Measurements from ENCODE around the gene XRN1.
"Not testable (repeated sequence)": the region's sequence is repeated elsewhere in the genome, so short reads cannot be mapped to it uniquely, and the experiment has no call there.

XRN1 gene

DNA sequence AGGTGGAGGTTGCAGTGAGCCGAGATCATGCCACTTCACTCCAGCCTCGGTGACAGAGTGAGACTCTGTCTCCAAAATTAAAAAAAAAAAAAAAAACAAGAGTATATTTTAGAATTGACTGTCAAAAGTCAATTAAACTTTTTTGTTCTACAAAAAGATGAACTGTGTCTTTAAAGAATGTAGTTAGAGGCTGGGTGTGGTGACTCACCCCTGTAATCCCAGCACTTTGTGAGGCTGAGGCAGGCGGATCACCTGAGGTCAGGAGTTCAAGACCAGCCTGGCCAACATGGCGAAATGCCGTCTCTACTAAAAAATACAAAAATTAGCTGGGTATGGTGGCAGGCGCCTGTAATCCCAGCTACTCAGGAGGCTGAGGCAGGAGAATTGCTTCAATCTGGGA lies 78.3 kb downstream of the XRN1 start:
- not testable (repeated sequence) for DNase-seq; H3K9ac ChIP-seq (ENCODE audit: low read length); H3K18ac ChIP-seq (ENCODE audit: low read length); H2BK12ac ChIP-seq (ENCODE audit: low read length); H3K4me1 ChIP-seq (ENCODE audit: control insufficient read depth in 1 of 2, insufficient read depth in 2 of 2, low read length in 2 of 2); H2BK120ac ChIP-seq (ENCODE audit: insufficient read depth, low read length, poor library complexity); H4K12ac ChIP-seq (ENCODE audit: low read depth, low read length); H3K79me1 ChIP-seq (ENCODE audit: low read length); H3K79me2 ChIP-seq (ENCODE audit: control insufficient read depth, insufficient read depth, low read length, poor library complexity); H3K14ac ChIP-seq (ENCODE audit: low read length); H3K4ac ChIP-seq (ENCODE audit: low read depth, low read length); H3K27ac ChIP-seq (ENCODE audit: low read depth, low read length); H3K36me3 ChIP-seq (ENCODE audit: control insufficient read depth in 1 of 2, insufficient read depth in 2 of 2, low read length in 2 of 2); H4K91ac ChIP-seq (ENCODE audit: low read depth, low read length); H3K9me3 ChIP-seq (ENCODE audit: insufficient read depth, low read depth, low read length); H3K4me2 ChIP-seq (ENCODE audit: low read length); H2BK5ac ChIP-seq (ENCODE audit: low read depth, low read length, poor library complexity); H3K27me3 ChIP-seq (ENCODE audit: insufficient read depth, low read length); H2AFZ ChIP-seq (ENCODE audit: insufficient read depth, low read length, poor library complexity); H2AK5ac ChIP-seq (ENCODE audit: low read length); H3K4me3 ChIP-seq (ENCODE audit: low read depth, low read length); H4K8ac ChIP-seq (ENCODE audit: low read depth, low read length); H3K23ac ChIP-seq (ENCODE audit: low read length)
- WGBS (ENCODE audit: extremely low coverage, insufficient coverage, insufficient read length) = no CpG with 5 or more reads among the region's 6 CpGs

- H2BK12ac ChIP-seq (ENCODE audit: low read length) = no peak overlapping the region
- H3K4me3 ChIP-seq (ENCODE audit: low read depth, low read length) = no peak overlapping the region
- H2BK5ac ChIP-seq (ENCODE audit: low read depth, low read length, poor library complexity) = no peak overlapping the region
- no peaks in the 10 kb centered on the region for H3K79me1 ChIP-seq (ENCODE audit: low read length)
- no peak overlapping the region for H3K14ac ChIP-seq (ENCODE audit: low read length)
- DNase-seq = peak in 1 of 2 donors; percentile 34
- H3K27ac ChIP-seq (ENCODE audit: low read depth, low read length) = no peak overlapping the region
- H2AK5ac ChIP-seq (ENCODE audit: low read length) = no peak overlapping the region
- H3K4ac ChIP-seq (ENCODE audit: low read depth, low read length) = no peak overlapping the region
- H3K18ac ChIP-seq (ENCODE audit: low read length) = no peak overlapping the region
- H4K91ac ChIP-seq (ENCODE audit: low read depth, low read length) = no peak overlapping the region
- H3K4me2 ChIP-seq (ENCODE audit: low read length) = no peak overlapping the region
- no peak overlapping the region for H4K12ac ChIP-seq (ENCODE audit: low read depth, low read length)
- no CpG with 5 or more reads among the region's 1 CpG for WGBS (ENCODE audit: extremely low coverage, insufficient coverage, insufficient read length)
- H3K23ac ChIP-seq (ENCODE audit: low read length) = no peak overlapping the region
- H3K27me3 ChIP-seq (ENCODE audit: insufficient read depth, low read length) = no peaks in the 10 kb centered on the region
- no peaks in the 10 kb centered on the region for H3K79me2 ChIP-seq (ENCODE audit: control insufficient read depth, insufficient read depth, low read length, poor library complexity)
- no peak overlapping the region for H2BK120ac ChIP-seq (ENCODE audit: insufficient read depth, low read length, poor library complexity)
- peaks cover 3 to 5% of the 10 kb centered on the region in 2 experiments for H3K36me3 ChIP-seq (ENCODE audit: control insufficient read depth in 1 of 2, insufficient read depth in 2 of 2, low read length in 2 of 2)
- no peak overlapping the region for H3K9ac ChIP-seq (ENCODE audit: low read length)
- H4K8ac ChIP-seq (ENCODE audit: low read depth, low read length) = no peak overlapping the region
- no peaks in the 10 kb centered on the region for H3K4me1 ChIP-seq (ENCODE audit: control insufficient read depth in 1 of 2, insufficient read depth in 2 of 2, low read length in 2 of 2)
- no peak overlapping the region for H2AFZ ChIP-seq (ENCODE audit: insufficient read depth, low read length, poor library complexity)
- no peaks in the 10 kb centered on the region for H3K9me3 ChIP-seq (ENCODE audit: insufficient read depth, low read depth, low read length)
These were observed 81.4 kb downstream of the XRN1 start for GRCh38 chr3:142366434-142366833.

DNA sequence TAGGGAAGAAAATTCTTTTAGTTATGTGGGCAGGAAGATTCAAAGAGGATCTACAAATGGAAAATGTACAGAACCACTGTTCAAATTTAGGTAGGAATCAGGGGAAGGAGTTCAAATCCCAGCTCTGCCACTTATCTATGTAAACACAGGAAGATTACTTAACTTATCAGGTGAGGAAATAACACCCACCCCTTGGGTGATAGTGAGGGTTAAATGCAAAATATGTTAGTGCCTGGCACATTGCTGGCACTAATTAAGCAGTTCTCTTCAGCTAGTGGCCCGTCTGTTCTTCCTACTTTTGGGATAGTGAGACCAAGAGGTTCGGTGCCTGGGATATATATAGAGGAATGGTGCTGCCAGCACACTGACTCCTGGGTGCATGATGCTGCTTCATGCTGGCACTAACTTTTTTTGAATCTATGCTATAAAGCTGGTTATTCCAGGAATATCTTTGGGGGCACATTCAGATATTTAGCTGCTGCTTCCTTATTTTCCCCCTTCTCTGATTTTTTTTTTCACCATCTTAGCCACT lies 83.8 kb downstream of the XRN1 start:
- Histone ChIP-seq H3K9ac (ENCODE audit: low read length) (no peak overlapping the region), H3K36me3 (ENCODE audit: control insufficient read depth in 1 of 2, insufficient read depth in 2 of 2, low read length in 2 of 2) (peaks cover 3% of the 10 kb centered on the region in 2 experiments), H4K8ac (ENCODE audit: low read depth, low read length) (no peak overlapping the region), H2AK5ac (ENCODE audit: low read length) (no peak overlapping the region), H3K4me3 (ENCODE audit: low read depth, low read length) (no peak overlapping the region), H3K79me1 (ENCODE audit: low read length) (no peaks in the 10 kb centered on the region), H4K91ac (ENCODE audit: low read depth, low read length) (no peak overlapping the region), H2BK12ac (ENCODE audit: low read length) (no peak overlapping the region), H3K14ac (ENCODE audit: low read length) (no peak overlapping the region), H3K4ac (ENCODE audit: low read depth, low read length) (no peak overlapping the region), H2BK5ac (ENCODE audit: low read depth, low read length, poor library complexity) (no peak overlapping the region), H4K12ac (ENCODE audit: low read depth, low read length) (no peak overlapping the region), H2AFZ (ENCODE audit: insufficient read depth, low read length, poor library complexity) (no peak overlapping the region), H3K27me3 (ENCODE audit: insufficient read depth, low read length) (no peaks in the 10 kb centered on the region), H3K27ac (ENCODE audit: low read depth, low read length) (no peak overlapping the region), H2BK120ac (ENCODE audit: insufficient read depth, low read length, poor library complexity) (no peak overlapping the region), H3K4me2 (ENCODE audit: low read length) (no peak overlapping the region), H3K9me3 (ENCODE audit: insufficient read depth, low read depth, low read length) (no peaks in the 10 kb centered on the region), H3K4me1 (ENCODE audit: control insufficient read depth in 1 of 2, insufficient read depth in 2 of 2, low read length in 2 of 2) (no peaks in the 10 kb centered on the region), H3K23ac (ENCODE audit: low read length) (no peak overlapping the region), H3K79me2 (ENCODE audit: control insufficient read depth, insufficient read depth, low read length, poor library complexity) (no peaks in the 10 kb centered on the region), H3K18ac (ENCODE audit: low read length) (no peak overlapping the region)
- no CpG with 5 or more reads among the region's 2 CpGs for WGBS (ENCODE audit: extremely low coverage, insufficient coverage, insufficient read length)
- DNase-seq = no peak

GRCh38 chr3:142363433-142363832 lies 84.4 kb downstream of the XRN1 start:
- not testable (repeated sequence) for H4K91ac ChIP-seq (ENCODE audit: low read depth, low read length); H2BK5ac ChIP-seq (ENCODE audit: low read depth, low read length, poor library complexity); H3K4me3 ChIP-seq (ENCODE audit: low read depth, low read length); H3K79me2 ChIP-seq (ENCODE audit: control insufficient read depth, insufficient read depth, low read length, poor library complexity); H2BK12ac ChIP-seq (ENCODE audit: low read length); H3K18ac ChIP-seq (ENCODE audit: low read length); H3K14ac ChIP-seq (ENCODE audit: low read length); DNase-seq; H4K8ac ChIP-seq (ENCODE audit: low read depth, low read length); H2AFZ ChIP-seq (ENCODE audit: insufficient read depth, low read length, poor library complexity); H3K9me3 ChIP-seq (ENCODE audit: insufficient read depth, low read depth, low read length); H3K9ac ChIP-seq (ENCODE audit: low read length); H2AK5ac ChIP-seq (ENCODE audit: low read length); H3K23ac ChIP-seq (ENCODE audit: low read length); H3K27me3 ChIP-seq (ENCODE audit: insufficient read depth, low read length); H2BK120ac ChIP-seq (ENCODE audit: insufficient read depth, low read length, poor library complexity); H3K36me3 ChIP-seq (ENCODE audit: control insufficient read depth in 1 of 2, insufficient read depth in 2 of 2, low read length in 2 of 2); H3K4me2 ChIP-seq (ENCODE audit: low read length); H3K27ac ChIP-seq (ENCODE audit: low read depth, low read length); H3K4ac ChIP-seq (ENCODE audit: low read depth, low read length); H4K12ac ChIP-seq (ENCODE audit: low read depth, low read length); H3K79me1 ChIP-seq (ENCODE audit: low read length); H3K4me1 ChIP-seq (ENCODE audit: control insufficient read depth in 1 of 2, insufficient read depth in 2 of 2, low read length in 2 of 2)
- no CpG with 5 or more reads among the region's 2 CpGs for WGBS (ENCODE audit: extremely low coverage, insufficient coverage, insufficient read length)
